GM06990 (cell line): Measurements from ENCODE around the gene PRRC2B.

Experiments
- DNase-seq: peaks from one replicate; pipeline ENCODE4 v3.0.0-alpha.2; 2011; ENCODE audit not compliant: insufficient read length; ENCODE audit errors: extremely low read depth
- H3K27me3 ChIP-seq: replicated peaks from 2 replicates; pipeline ENCODE4 v1.6.0; 2011; ENCODE audit warnings: low read length; ENCODE audit not compliant: control insufficient read depth, insufficient read depth
- H3K36me3 ChIP-seq: 2 replicates; pipeline ENCODE4 v1.5.1; 2011; ENCODE audit warnings: low read length; ENCODE audit not compliant: control insufficient read depth, insufficient read depth
- H3K4me3 ChIP-seq: replicated peaks from 2 replicates; pipeline ENCODE4 v1.5.1; 2011; ENCODE audit warnings: low read depth, mild to moderate bottlenecking, control low read depth, low read length
- CTCF ChIP-seq: IDR thresholded peaks from 2 replicates; pipeline ENCODE4 v1.5.1; 2011; ENCODE audit warnings: low read length, control low read depth, mild to moderate bottlenecking, inconsistent platforms; ENCODE audit not compliant: insufficient read depth, poor library complexity, severe bottlenecking

The PRRC2B gene

GRCh38 chr9:131420980-131421624 lies 27.2 kb downstream of the PRRC2B start:
- H3K27me3 ChIP-seq = no peaks in the 10 kb centered on the region
- no peak for DNase-seq

GRCh38 chr9:131421691-131422090 lies 27.8 kb downstream of the PRRC2B start:
- H3K4me3 ChIP-seq = no peak overlapping the region
- peaks cover 6% of the 10 kb centered on the region for H3K36me3 ChIP-seq
- no peaks in the 10 kb centered on the region for H3K27me3 ChIP-seq
- no peak for TF ChIP-seq CTCF
- DNase-seq = no peak

More at GRCh38 chr9:131420980-131421624, 27.2 kb downstream of the PRRC2B start:
- H3K36me3 ChIP-seq = peaks cover 6% of the 10 kb centered on the region
- H3K4me3 ChIP-seq = no peak overlapping the region
- TF ChIP-seq CTCF = no peak

- Histone ChIP-seq H3K27me3 (no peaks in the 10 kb centered on the region), H3K4me3 (no peak overlapping the region), H3K36me3 (peaks cover 6% of the 10 kb centered on the region)
- DNase-seq = no peak
- TF ChIP-seq CTCF = no peak
Observed at GRCh38 chr9:131422241-131422792, 28.4 kb downstream of the PRRC2B start.

GRCh38 chr9:131423171-131423581 lies 29.3 kb downstream of the PRRC2B start:
- Histone ChIP-seq H3K36me3 (peaks cover 6% of the 10 kb centered on the region), H3K4me3 (no peak overlapping the region), H3K27me3 (no peaks in the 10 kb centered on the region)
- TF ChIP-seq CTCF = no peak
- DNase-seq = no peak

- no peak for TF ChIP-seq CTCF
- Histone ChIP-seq H3K36me3 (peaks cover 6% of the 10 kb centered on the region), H3K27me3 (no peaks in the 10 kb centered on the region), H3K4me3 (no peak overlapping the region)
- no peak for DNase-seq
Observed at GRCh38 chr9:131426545-131426944, 32.7 kb downstream of the PRRC2B start.
